Testis (tissue), 3 donors: ENCODE results near the gene FCRLA. TPM values are rescaled to one million over a fixed set of nuclear protein-coding genes. Genes with fewer than 3 reads are reported as not detected.

Experiments
- DNase-seq: peaks from one replicate; pipeline ENCODE4 v3.0.0-alpha.2; 2019
- H3K27ac ChIP-seq, 2 donors: fragments of 200-600 bp; sonication (generic); one replicate each; pipeline ENCODE4 v1.5.1; 2019
- H3K27me3 ChIP-seq: fragments of 200-600 bp; sonication (generic); one replicate; pipeline ENCODE4 v1.5.1; 2019
- H3K36me3 ChIP-seq: fragments of 200-600 bp; sonication (generic); one replicate; pipeline ENCODE4 v1.5.1; 2017; ENCODE audit warnings: low read depth; ENCODE audit errors: missing control alignments
- H3K4me1 ChIP-seq: fragments of 200-600 bp; sonication (generic); one replicate; pipeline ENCODE4 v1.5.1; 2019
- H3K4me3 ChIP-seq, 2 donors: fragments of 200-600 bp; sonication (generic); one replicate each; pipeline ENCODE4 v1.5.1; 2017 to 2019
- H3K9me3 ChIP-seq: fragments of 200-600 bp; sonication (generic); one replicate; pipeline ENCODE4 v1.5.1; 2017
- POLR2A ChIP-seq: fragments of 450-650 bp; IDR thresholded peaks from one replicate; pipeline ENCODE4 v1.6.1; 2017; ENCODE audit warnings: antibody characterized with exemption, mild to moderate bottlenecking, moderate library complexity
- WGBS, 2 donors: methylation state at CpG; one replicate each; pipeline ENCODE4 v1.1.5; 2018; 5-methylcytosine and 5-hydroxymethylcytosine counted together
- intact Hi-C: fragments of 100-400 bp; cut with DNase I; formaldehyde crosslinking; loops from one replicate; pipeline ENCODE4 v1.15.1; 2023; ENCODE audit warnings: low total_unique reads
- polyA plus RNA-seq: library from polyadenylated mRNA; stranded (reverse); fragments of 350-450 nt; fragmentation: Illumina TruSeq; extraction: RNeasy Lipid Tissue Mini Kit (QIAGEN cat#74804); gene quantifications from one replicate; pipeline ENCODE4 v1.2.3, GENCODE V29; 2014; ENCODE audit warnings: low read depth, low replicate concordance; ENCODE audit not compliant: insufficient read depth
- total RNA-seq, 2 donors: library from RNA; depleted of rRNA; stranded (reverse); fragments of >200 nt; gene quantifications; one replicate each; pipeline ENCODE4 v1.2.3, GENCODE V29; 2016
- TF ChIP-seq, protein P1 (sequence below), 3 experiments: fragments of 450-650 bp in 2 of 3; fragments of 200-600 bp in 1 of 3; sonication (generic) in 1 of 3; IDR thresholded peaks; one replicate each; pipeline ENCODE4 v1.5.1; 2016 to 2019; ENCODE audit warnings: antibody characterized with exemption in 3 of 3, mild to moderate bottlenecking in 2 of 3, moderate library complexity in 1 of 3

FCRLA gene
- total and polyA plus RNA-seq, 3 donors from 2014 or later, result 0.50 TPM; not detected in 2

DNA sequence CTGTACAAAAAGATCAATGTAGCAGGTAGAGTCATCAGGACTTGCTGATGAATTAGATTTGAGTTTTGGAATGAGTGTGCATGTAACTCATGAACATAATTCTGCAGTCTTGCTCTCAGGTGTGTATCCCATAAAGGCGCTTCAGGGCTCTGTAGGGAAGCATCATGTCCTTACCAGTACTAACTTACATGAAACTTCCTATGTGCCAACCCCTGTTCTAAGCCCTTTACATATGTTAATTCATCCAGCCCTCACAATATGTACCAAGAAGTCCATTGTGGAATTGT lies 12.2 kb downstream of the FCRLA start:
- Histone ChIP-seq H3K4me3 (no peak overlapping the region), H3K4me1 (no peaks in the 10 kb centered on the region), H3K9me3 (no peaks in the 10 kb centered on the region), H3K27me3 (no peaks in the 10 kb centered on the region), H3K36me3 (no peaks in the 10 kb centered on the region), H3K27ac (no peak overlapping the region)
- 85 to 94% methylated on average over 1 of the region's 1 CpG for WGBS, 2 donors
- TF ChIP-seq, protein P1, sequence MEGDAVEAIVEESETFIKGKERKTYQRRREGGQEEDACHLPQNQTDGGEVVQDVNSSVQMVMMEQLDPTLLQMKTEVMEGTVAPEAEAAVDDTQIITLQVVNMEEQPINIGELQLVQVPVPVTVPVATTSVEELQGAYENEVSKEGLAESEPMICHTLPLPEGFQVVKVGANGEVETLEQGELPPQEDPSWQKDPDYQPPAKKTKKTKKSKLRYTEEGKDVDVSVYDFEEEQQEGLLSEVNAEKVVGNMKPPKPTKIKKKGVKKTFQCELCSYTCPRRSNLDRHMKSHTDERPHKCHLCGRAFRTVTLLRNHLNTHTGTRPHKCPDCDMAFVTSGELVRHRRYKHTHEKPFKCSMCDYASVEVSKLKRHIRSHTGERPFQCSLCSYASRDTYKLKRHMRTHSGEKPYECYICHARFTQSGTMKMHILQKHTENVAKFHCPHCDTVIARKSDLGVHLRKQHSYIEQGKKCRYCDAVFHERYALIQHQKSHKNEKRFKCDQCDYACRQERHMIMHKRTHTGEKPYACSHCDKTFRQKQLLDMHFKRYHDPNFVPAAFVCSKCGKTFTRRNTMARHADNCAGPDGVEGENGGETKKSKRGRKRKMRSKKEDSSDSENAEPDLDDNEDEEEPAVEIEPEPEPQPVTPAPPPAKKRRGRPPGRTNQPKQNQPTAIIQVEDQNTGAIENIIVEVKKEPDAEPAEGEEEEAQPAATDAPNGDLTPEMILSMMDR (IDR thresholded peaks at IDR 0.05), result no peak
- TF ChIP-seq POLR2A, result no peak
- no peak for DNase-seq
- intact Hi-C loops, result no loop called here

DNA sequence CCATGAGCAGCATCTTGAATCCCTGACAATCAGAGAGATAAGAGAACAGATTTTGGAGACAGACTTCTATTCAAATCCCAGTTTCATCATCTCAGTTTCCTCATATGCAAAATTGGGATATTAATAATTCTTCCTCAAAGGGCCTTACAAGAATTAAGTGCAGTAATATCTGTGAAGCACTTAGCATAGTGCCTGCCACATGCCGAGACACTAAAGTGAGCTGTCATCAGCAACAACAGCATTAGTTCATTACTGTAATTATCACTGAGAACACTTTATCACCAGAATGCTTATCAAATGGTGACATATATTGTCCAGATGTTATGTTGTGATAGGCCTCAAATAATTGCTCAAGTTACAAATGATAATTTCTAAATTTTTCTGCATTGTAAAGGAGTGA lies 13.4 kb downstream of the FCRLA start:
- intact Hi-C loops, result no loop called here
- WGBS, 2 donors, result 96 to 100% methylated on average over 1 of the region's 1 CpG
- Histone ChIP-seq H3K27ac (no peak overlapping the region), H3K4me1 (no peaks in the 10 kb centered on the region), H3K4me3 (no peak overlapping the region), H3K27me3 (no peaks in the 10 kb centered on the region), H3K36me3 (no peaks in the 10 kb centered on the region), H3K9me3 (no peaks in the 10 kb centered on the region)
- DNase-seq, result no peak
- TF ChIP-seq POLR2A, result no peak
- TF ChIP-seq, protein P1 (IDR thresholded peaks at IDR 0.05), result no peak

DNA sequence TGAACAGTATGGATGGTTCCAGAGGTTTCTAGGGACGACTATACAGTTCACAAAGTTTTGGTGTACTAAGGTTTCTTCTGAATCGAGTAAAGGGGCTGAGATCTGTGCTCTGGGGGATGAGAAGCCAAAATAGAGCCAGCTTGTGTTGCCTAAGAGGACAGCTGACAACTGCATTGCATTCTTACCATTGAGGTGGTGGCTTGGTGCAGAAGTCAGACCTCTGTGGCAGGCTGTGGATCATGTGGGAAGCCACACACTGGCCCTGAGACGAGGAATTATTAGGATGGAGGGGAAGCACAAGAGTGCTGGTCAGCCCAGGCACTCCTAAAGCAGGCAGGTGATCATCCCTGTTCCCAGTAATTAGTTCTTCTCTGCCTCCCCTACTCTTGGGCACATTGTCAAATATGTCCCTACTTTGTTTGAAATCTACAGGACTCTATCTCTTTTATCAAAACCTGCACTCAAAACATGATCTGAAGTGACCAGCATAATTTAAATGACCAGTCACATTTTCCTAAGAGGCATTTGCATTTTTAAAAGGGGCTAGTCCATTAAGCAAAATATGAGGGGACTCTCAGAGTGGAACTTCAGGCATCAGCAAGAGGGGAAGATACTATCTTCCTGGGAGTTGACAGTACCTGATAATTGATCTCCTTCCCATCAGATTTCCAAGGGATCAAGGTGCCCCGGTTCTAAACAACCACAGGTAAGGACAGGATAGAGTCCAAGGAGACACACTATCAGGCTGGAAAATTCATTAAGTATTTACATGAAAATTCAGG lies 14.1 kb downstream of the FCRLA start, which contains the start of gene FCRLB:
FCRLB (plus strand) TSS at position 589 of the 782 bp plus-strand sequence. CDS start 1,129 bp downstream, outside the sequence.
- H3K4me3 ChIP-seq, result no peak within 1 kb of the TSS
- H3K27ac ChIP-seq, result no peak within 1 kb of the TSS
- H3K9me3 ChIP-seq, result no peaks in the 10 kb centered on the region
- H3K36me3 ChIP-seq, result no peaks in the 10 kb centered on the region
- no peaks in the 10 kb centered on the region for H3K27me3 ChIP-seq
- peaks cover 6% of the 10 kb centered on the region for H3K4me1 ChIP-seq
- intact Hi-C loops, result no loop called here
- WGBS, 2 donors, result 39 to 46% methylated on average over 4 of the region's 4 CpGs
- DNase-seq, result no peak
- TF ChIP-seq, protein P1 (IDR thresholded peaks at IDR 0.05), result no peak
- no peak for TF ChIP-seq POLR2A

DNA sequence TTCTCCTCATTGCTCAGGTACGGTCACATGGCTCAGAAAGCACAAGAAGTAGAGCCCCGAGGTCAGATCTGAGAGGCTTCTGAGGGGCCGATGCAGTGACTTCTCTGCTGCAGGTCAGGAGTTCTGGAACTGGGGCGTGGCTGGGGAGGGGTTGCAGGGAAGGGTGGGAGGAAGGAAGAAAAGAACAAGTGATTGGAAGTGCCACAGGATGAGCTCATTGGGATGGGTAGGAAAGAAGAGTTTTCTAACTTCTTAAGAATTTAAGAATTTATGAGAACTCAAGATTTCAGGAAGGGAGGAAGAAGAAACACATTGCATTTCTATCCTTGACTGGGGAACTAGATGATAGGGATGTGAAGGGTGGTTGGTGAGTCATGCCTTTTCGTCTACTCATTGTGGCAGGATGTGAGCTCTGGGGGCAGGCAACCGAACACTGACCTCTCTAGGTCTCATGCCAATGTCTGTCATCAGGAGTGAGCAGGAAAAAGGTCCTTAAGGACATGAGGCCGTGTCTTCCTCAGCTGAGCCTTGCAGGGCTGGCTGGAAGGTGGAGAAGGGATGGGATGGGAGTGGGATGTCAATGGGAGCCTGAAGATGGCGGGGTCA lies 14.8 kb downstream of the FCRLA start:
- no peaks in the 10 kb centered on the region for H3K27me3 ChIP-seq
- WGBS, 2 donors, result 60 to 65% methylated on average over 8 of the region's 8 CpGs
- intact Hi-C loops, result no loop called here
- peaks cover 7% of the 10 kb centered on the region for H3K4me1 ChIP-seq
- no peak overlapping the region for H3K4me3 ChIP-seq
- H3K9me3 ChIP-seq, result no peaks in the 10 kb centered on the region
- H3K36me3 ChIP-seq, result no peaks in the 10 kb centered on the region
- no peak for TF ChIP-seq POLR2A
- TF ChIP-seq, protein P1 (IDR thresholded peaks at IDR 0.05), result no peak
- H3K27ac ChIP-seq, result no peak overlapping the region
- DNase-seq, result no peak

DNA sequence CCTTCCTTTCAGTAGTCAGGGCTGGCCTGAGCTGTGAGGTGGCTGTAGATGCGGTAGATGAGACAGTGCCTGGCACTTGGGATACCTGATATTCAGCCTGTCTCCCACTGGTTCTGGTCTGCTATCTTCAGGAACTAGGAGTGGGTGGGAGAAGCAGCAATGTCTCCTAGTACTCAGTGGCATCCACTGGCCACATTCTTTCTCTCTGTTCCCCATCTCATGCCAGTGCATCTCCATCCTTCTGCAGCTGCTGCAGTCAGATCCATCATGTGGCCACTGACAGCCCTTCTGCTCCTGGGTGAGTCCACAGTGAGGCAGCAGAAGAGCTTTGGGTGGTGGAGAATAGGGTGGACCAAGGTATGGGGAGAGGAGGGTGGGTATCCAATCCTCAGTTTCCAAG lies 15.4 kb downstream of the FCRLA start:
- peaks cover 7% of the 10 kb centered on the region for H3K4me1 ChIP-seq
- H3K9me3 ChIP-seq, result no peaks in the 10 kb centered on the region
- DNase-seq, result no peak
- intact Hi-C loops, result no loop called here
- no peaks in the 10 kb centered on the region for H3K36me3 ChIP-seq
- H3K4me3 ChIP-seq, result no peak overlapping the region
- no peak for TF ChIP-seq POLR2A
- TF ChIP-seq, protein P1 (IDR thresholded peaks at IDR 0.05), result no peak
- WGBS, 2 donors, result 88 to 100% methylated on average over 1 of the region's 1 CpG
- H3K27me3 ChIP-seq, result no peaks in the 10 kb centered on the region
- no peak overlapping the region for H3K27ac ChIP-seq
